Panc1 (cell line): ENCODE data around the gene MTX1. TPM values are rescaled to one million over a fixed set of nuclear protein-coding genes. Genes with fewer than 3 reads are reported as not detected.
"Not testable (repeated sequence)": the region's sequence is repeated elsewhere in the genome, so short reads cannot be mapped to it uniquely, and the experiment has no call there.

Experiments used
- ATAC-seq: fragments of 200-7000 bp; cut with Tn5 transposase; 2 replicates; pipeline ENCODE4 v1.9.1; 2020; ENCODE audit warnings: mild to moderate bottlenecking, moderate library complexity
- BruUV-seq: library from RNA; stranded (reverse); fragments of 400-500 nt; replicated peaks from 2 replicates; lab custom pipeline; 2021; lab: Mats Ljungman, UMichigan
- CTCF ChIA-PET: fragments of 300-600 bp; sonication (Branson Sonifier 250); formaldehyde crosslinking; loops from one replicate; lab custom pipeline; 2022; ENCODE audit warnings: antibody characterized with exemption; lab: Charles Lee
- POLR2A ChIA-PET: fragments of 300-600 bp; sonication (Branson Sonifier 250); formaldehyde crosslinking; loops from one replicate; lab custom pipeline; 2022; ENCODE audit warnings: antibody characterized with exemption; lab: Charles Lee
- DNase-seq: peaks from one replicate; pipeline ENCODE4 v3.0.0-alpha.2; 2010; ENCODE audit warnings: low read depth, low spot score
- H3K27ac ChIP-seq: 2 replicates; pipeline ENCODE4 v1.5.1; 2011; ENCODE audit warnings: mild to moderate bottlenecking, low read length, inconsistent platforms
- H3K27me3 ChIP-seq: fragments of 200-500 bp; sonication (Bioruptor generic); 2 replicates; pipeline ENCODE4 v1.6.0; 2014; ENCODE audit warnings: low read length, inconsistent platforms; ENCODE audit not compliant: control insufficient read depth, insufficient read depth
- H3K36me3 ChIP-seq: fragments of 200-500 bp; sonication (Bioruptor generic); 2 replicates; pipeline ENCODE4 v1.5.1; 2014; ENCODE audit warnings: inconsistent platforms, mild to moderate bottlenecking, low read length, moderate library complexity; ENCODE audit not compliant: control insufficient read depth, insufficient read depth
- H3K4me1 ChIP-seq: 2 replicates; pipeline ENCODE4 v1.5.1; 2011; ENCODE audit warnings: inconsistent platforms, mild to moderate bottlenecking, low read length, moderate library complexity; ENCODE audit not compliant: control insufficient read depth, insufficient read depth
- H3K4me3 ChIP-seq, 2 experiments: 2 replicates each; pipeline ENCODE4 v1.5.1; 2011 to 2012; ENCODE audit warnings: low read depth in 2 of 2, low read length in 2 of 2, mild to moderate bottlenecking in 2 of 2, inconsistent platforms in 1 of 2, moderate library complexity in 1 of 2
- H3K9me3 ChIP-seq: fragments of 200-500 bp; sonication (Bioruptor generic); 2 replicates; pipeline ENCODE4 v1.5.1; 2014; ENCODE audit warnings: low read depth, mild to moderate bottlenecking, inconsistent platforms, low read length, moderate library complexity; ENCODE audit not compliant: control insufficient read depth, insufficient read depth
- CTCF ChIP-seq: fragments of 450-650 bp; IDR thresholded peaks from 2 replicates; pipeline ENCODE4 v1.5.1; 2017; ENCODE audit warnings: mild to moderate bottlenecking
- POLR2AphosphoS5 ChIP-seq: IDR thresholded peaks from 2 replicates; pipeline ENCODE4 v1.6.1; 2012; ENCODE audit warnings: mild to moderate bottlenecking, low read depth, low read length, moderate library complexity
- SIN3A ChIP-seq: IDR thresholded peaks from 2 replicates; pipeline ENCODE4 v1.6.1; 2012; ENCODE audit warnings: low read depth, mild to moderate bottlenecking, low read length, moderate library complexity, borderline replicate concordance; ENCODE audit not compliant: insufficient read depth
- TCF7L2 ChIP-seq: IDR thresholded peaks from 2 replicates; pipeline ENCODE4 v1.6.1; 2011; ENCODE audit warnings: mild to moderate bottlenecking, low read depth, low read length, inconsistent platforms
- in situ Hi-C: cut with HindIII; loops from 2 replicates; pipeline ENCODE4 v1.10.0; 2016; ENCODE audit warnings: low sequenced_read_pairs, low pct_unique_long_range_greater_than_20kb
- intact Hi-C: fragments of 100-400 bp; cut with micrococcal nuclease; formaldehyde crosslinking; loops from one replicate; pipeline ENCODE4 v1.10.0; 2022; ENCODE audit not compliant: unreplicated experiment
- total RNA-seq: library from RNA; stranded (reverse); gene quantifications from one replicate; pipeline ENCODE4 v1.2.1, GENCODE V29; 2021; ENCODE audit not compliant: unreplicated experiment
- TF ChIP-seq, protein P1 (sequence below), 2 experiments: IDR thresholded peaks; 2 replicates each; pipeline ENCODE4 v1.6.1; 2011 to 2012; ENCODE audit warnings: low read depth in 2 of 2, control low read depth in 1 of 2, low read length in 1 of 2, mild to moderate bottlenecking in 1 of 2, moderate library complexity in 1 of 2; ENCODE audit not compliant: insufficient read depth in 1 of 2

Gene MTX1
- total RNA-seq, 1 experiment from 2014 or later: 53.6 TPM

GRCh38 chr1:155160128-155160527 is 48.4 kb upstream of the MTX1 start:
- intact Hi-C loops (no loop called here), in situ Hi-C loops (no loop called here)
- POLR2A ChIA-PET: no interaction called here

GRCh38 chr1:155162631-155163030 is 45.9 kb upstream of the MTX1 start:
- POLR2A ChIA-PET, BruUV-seq, ATAC-seq, H3K27me3 ChIP-seq, H3K27ac ChIP-seq, in situ Hi-C loops, H3K4me3 ChIP-seq, DNase-seq, H3K9me3 ChIP-seq, H3K36me3 ChIP-seq, intact Hi-C loops, H3K4me1 ChIP-seq, CTCF ChIA-PET: not testable (repeated sequence)

More at GRCh38 chr1:155160128-155160527, 48.4 kb upstream of the MTX1 start:
- no TSS peak for BruUV-seq
- ATAC-seq (no peak), DNase-seq (no peak)
- TF ChIP-seq SIN3A (no peak), POLR2AphosphoS5 (no peak), CTCF (no peak), TCF7L2 (no peak)
- TF ChIP-seq, protein P1, sequence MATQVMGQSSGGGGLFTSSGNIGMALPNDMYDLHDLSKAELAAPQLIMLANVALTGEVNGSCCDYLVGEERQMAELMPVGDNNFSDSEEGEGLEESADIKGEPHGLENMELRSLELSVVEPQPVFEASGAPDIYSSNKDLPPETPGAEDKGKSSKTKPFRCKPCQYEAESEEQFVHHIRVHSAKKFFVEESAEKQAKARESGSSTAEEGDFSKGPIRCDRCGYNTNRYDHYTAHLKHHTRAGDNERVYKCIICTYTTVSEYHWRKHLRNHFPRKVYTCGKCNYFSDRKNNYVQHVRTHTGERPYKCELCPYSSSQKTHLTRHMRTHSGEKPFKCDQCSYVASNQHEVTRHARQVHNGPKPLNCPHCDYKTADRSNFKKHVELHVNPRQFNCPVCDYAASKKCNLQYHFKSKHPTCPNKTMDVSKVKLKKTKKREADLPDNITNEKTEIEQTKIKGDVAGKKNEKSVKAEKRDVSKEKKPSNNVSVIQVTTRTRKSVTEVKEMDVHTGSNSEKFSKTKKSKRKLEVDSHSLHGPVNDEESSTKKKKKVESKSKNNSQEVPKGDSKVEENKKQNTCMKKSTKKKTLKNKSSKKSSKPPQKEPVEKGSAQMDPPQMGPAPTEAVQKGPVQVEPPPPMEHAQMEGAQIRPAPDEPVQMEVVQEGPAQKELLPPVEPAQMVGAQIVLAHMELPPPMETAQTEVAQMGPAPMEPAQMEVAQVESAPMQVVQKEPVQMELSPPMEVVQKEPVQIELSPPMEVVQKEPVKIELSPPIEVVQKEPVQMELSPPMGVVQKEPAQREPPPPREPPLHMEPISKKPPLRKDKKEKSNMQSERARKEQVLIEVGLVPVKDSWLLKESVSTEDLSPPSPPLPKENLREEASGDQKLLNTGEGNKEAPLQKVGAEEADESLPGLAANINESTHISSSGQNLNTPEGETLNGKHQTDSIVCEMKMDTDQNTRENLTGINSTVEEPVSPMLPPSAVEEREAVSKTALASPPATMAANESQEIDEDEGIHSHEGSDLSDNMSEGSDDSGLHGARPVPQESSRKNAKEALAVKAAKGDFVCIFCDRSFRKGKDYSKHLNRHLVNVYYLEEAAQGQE (IDR thresholded peaks at IDR 0.05; ENCODE audit: insufficient read depth in 1 of 2, low read depth in 2 of 2, low read length in 1 of 2): no peak
- Histone ChIP-seq H3K9me3 (no peaks in the 10 kb centered on the region), H3K27ac (no peak overlapping the region), H3K27me3 (no peaks in the 10 kb centered on the region; the same call in 1 of the 2 replicates), H3K36me3 (no peaks in the 10 kb centered on the region), H3K4me1 (no peaks in the 10 kb centered on the region), H3K4me3 (no peak overlapping the region)
- CTCF ChIA-PET: interaction anchor here (0.5 to 0.7 kb wide), 2 partner anchors 17 to 121 kb away, joined by 3 to 5 read pairs; no protein-coding TSS in a partner anchor

GRCh38 chr1:155163785-155164184 is 44.7 kb upstream of the MTX1 start:
- H3K9me3 ChIP-seq, H3K4me3 ChIP-seq, CTCF ChIA-PET, H3K27me3 ChIP-seq, in situ Hi-C loops, POLR2A ChIA-PET, intact Hi-C loops, H3K4me1 ChIP-seq, DNase-seq, H3K36me3 ChIP-seq, ATAC-seq, BruUV-seq, H3K27ac ChIP-seq: not testable (repeated sequence)

GRCh38 chr1:155164625-155165024 is 43.9 kb upstream of the MTX1 start:
- DNase-seq, POLR2A ChIA-PET, H3K9me3 ChIP-seq, H3K27me3 ChIP-seq, ATAC-seq, H3K4me3 ChIP-seq, H3K27ac ChIP-seq, H3K36me3 ChIP-seq, H3K4me1 ChIP-seq, BruUV-seq, in situ Hi-C loops, intact Hi-C loops: not testable (repeated sequence)
- CTCF ChIA-PET: interaction anchor here (0.8 kb wide), 1 partner anchor 8 kb away, joined by 6 read pairs; the partner anchor contains the start of gene KRTCAP2
